ENCODE results near the gene TSSK6.
"Not testable (repeated sequence)": the region's sequence is repeated elsewhere in the genome, so short reads cannot be mapped to it uniquely, and the experiment has no call there.

Gene TSSK6

DNA sequence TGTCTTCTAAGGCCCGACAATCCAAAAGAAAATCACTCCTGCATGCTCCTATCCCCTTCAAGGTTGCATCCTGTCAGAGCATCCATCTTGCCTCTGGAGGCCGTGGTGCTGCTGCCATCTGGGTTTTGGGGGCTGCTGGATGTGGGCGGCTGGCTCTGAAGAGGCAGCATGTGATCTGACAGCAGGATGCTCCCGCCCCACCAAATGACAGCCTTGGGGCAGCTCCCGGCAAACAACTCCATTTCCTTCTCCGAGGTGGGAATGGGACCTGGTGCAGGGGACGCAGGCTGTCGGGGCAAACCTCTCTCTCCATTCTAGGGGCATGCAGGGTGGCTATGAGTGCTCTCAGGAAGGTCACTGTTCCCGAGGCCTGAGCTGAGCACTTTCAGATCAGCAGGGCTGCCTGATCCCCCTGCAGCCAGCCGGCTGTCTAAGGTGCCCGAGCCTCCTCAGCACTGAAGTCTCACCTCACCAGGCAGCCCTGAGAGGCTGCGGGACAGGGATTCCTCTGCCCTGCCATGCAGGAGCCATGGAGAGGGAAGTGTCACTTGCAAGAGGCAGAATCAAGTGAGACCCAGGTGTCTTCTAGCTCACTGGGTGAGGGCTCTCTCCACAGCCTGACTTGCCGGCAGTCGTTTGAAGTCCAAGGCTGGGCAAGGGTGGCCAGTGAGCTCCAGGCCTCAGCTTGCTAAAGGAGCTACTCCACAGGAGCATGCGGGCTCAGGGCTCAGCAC lies 28.8 kb downstream of the TSSK6 start:
- no peak for DNase-seq

DNA sequence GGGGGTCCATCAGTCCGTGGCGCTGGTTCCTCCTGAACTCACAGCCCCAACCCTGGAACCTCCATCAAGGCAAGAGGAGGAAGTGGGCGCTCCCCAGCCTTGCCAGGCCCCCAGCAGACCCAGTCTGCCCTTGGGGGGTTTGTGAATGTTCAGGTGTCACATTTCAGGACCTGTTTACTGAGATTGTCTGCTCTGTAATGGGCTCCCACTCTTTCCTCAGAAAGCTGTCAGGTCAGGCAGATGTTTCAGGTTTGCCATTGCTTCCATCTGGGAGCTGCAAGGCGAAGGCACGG lies 29.4 kb downstream of the TSSK6 start:
- no peak for DNase-seq

DNA sequence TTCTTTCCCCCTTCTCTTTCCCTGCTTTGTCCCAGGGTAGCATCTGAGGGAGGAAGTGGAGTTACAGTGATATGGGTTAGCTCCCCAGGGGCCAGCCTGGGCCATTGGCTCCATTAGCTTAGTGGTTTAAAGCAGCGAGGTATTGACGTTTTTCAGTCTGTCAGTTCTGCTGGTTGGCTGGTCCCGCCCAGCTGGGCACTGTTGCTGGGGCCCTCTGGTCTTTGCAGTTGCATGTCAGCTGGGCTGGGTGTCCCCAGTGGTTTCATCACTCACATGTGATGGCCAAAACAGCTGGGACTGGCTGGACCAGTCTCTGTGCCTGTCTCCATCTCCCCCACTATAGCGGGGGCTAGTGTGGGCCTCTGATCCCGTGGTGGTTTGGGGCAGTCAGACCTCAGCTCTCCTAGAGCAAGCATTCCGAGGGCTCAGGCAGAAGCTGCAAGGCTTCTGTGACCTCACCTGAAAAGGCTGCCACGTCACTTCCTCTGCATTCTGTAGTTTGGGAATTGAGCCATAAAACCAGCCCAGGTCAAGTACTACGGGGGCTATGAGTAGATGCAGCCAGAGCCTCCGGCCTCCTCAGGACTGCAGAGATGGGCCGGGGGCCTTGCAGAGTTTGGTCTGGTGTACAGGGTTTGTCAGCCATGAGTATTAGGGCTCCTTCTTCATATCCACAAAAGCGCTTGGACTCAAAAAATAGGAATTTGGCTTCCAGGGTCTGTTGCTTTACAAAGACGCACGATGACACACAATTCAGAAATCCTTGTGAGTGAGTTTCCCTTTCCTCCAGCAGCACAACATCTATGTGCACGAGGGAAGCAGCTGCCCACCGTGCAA lies 30.0 kb downstream of the TSSK6 start:
- DNase-seq: no peak

DNA sequence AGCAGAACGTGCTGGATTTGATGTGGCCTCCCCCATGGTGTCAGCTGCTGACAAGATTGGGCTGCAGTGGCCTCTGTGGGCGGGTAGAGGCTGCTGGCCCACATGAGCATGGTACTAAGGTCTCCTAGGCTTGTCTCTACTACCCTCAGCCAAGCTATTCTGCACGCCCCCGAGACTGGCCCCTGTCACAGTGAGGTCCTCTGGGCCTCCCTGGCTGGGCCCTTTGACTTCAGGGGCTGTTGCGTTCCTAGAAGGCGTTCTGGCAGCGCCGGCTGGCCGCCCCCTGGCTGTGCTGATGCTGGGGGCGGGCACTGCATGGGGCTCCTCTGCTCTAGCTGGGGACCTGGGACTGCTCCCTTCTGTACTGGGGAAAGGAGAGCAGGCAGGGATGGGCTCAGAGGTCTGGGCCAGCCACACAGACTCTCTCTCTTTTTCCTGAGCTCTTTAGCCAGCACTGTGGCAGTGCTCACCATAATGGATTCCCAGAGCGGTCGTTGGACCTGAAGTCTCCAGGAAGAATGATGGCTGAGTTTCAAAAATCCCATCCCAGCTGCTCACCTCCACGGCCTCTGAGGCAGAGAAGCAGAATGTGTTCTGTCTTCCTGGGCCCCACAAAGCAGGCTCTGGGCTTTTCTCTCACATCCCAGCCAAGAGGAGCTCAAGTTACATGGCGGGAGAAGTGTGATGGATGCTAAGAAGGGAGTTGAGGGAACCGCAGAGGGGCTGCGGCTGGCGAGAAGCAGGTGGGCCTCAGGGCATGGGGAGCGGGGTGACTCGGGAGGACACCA lies 32.3 kb downstream of the TSSK6 start:
- DNase-seq: no peak

DNA sequence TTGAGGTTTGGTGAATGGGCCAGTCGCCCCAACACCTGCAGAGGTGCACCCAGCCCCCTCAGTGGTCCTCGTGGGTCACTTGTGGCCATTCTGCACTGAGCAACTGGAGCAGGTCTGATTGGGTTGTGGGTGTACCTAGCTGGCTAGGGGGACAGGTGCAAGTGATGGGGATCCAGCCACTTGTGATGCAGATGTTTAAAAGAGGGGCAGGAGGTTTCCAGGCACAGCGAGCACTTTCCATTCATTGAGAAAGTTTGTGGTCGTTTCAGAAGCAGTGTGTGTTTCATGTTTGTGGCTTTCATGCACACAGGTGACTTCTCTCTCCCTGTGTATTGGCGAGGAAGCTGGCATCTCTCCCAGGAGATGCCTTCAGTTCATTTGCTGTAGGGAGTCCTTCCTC lies 34.7 kb downstream of the TSSK6 start:
- DNase-seq: no peak

DNA sequence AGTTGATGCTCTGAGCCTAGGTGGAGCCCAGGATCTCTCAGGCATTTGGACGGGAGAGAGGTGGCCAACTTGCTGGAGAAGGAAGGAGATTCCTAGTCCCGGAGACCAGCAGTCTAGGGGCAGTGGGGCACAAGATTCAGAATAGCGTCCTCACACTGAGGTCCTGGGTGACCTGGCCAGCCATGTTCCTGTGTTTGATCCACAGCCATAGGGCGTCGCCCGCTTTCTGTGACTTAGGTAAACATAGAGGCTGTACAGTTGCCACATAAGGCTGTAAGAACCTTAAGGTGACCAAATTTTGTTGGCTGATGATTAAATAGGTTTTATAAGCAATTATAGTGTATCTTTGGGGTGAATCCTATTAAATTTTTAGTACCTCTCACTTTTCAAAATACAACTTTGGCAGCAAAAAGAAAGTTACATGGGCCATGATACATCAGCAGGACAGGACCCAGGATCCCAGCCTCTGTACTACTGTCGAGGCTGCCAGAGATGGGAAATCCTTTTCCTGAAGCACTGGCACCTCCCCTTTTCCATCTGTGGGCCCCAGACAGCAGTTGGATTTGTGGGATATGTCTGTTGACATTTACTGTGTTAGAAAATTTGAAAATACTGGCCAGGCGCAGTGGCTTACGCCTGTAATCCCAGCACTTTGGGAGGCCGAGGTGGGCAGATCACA lies 37.5 kb downstream of the TSSK6 start:
- DNase-seq: no peak

DNA sequence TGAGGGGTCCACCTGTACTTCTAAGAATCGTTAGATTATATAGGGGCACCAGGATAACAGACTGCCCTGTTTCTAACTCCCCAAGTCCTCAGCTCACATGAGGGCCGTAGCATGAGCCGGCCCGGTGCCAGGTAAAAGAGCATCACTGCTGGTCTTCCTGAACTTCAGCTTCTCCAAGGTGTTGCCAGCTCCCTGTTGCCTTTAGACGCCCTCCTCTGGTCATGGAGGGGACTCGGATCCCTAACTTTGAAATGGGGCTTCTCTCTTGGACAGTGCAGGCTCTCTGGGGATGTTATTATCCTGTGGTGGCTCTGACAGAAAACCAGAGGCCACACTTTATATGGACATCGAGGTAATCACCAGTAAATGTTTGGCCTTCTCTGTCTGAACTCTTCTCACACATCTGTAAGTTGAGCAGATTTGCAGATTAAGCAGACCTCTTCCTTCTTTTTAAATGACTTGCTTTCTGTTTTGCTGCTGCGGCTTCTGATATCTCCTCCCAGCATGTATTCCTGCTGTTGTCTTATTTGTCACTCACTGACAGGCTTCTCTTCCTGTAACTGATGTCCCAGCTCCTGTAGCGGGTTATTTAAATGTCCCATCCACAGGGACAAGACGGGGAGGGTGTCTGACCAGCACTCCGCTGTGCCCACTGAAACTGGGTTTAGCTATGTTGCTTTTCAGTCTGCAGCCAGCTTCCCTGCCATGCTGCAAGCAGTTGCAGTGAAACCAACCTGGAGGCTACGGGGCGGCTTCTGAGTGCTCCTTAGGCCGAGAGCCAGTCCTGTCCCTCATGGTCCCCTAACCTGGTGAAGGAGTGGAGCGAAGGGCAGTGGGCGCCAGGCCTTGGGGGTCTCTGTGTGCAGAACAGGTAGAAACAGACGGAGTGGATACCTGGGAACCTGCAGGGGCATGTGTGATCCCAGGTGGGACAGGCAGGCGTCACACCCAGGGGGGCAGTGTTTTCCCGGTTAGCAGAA lies 39.2 kb downstream of the TSSK6 start:
- DNase-seq: no peak

GRCh38 chr19:19475015-19475765 lies 40.2 kb downstream of the TSSK6 start:
- no peak for DNase-seq

- DNase-seq: not testable (repeated sequence)
These were observed 43.2 kb downstream of the TSSK6 start for GRCh38 chr19:19472106-19472505.

- DNase-seq: no peak
These were observed 43.7 kb downstream of the TSSK6 start for GRCh38 chr19:19471682-19472081.

DNA sequence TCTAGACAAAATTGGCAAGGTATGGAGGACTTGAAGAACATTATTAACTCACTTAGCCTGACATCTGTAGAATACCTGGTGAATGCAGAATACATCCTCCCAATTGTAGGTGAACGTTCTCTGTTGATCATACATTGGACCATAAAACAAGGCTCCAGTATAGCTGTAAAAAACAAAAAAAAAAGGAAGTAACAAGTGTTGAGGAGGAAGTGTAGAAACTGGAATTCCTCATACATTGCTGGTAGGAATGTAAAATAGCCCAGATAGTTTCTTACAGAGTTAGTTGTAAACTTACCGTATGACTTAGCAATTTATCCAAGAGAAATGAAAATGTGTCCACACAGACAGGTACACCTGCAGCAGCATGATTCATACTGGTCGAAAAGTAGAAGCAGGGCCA lies 44.8 kb downstream of the TSSK6 start:
- no peak for DNase-seq

GRCh38 chr19:19468424-19469050 lies 46.8 kb downstream of the TSSK6 start:
- DNase-seq: no peak

GRCh38 chr19:19466201-19466600 lies 49.1 kb downstream of the TSSK6 start:
- no peak for DNase-seq

GRCh38 chr19:19465436-19466070 lies 49.8 kb downstream of the TSSK6 start:
- DNase-seq: no peak

DNA sequence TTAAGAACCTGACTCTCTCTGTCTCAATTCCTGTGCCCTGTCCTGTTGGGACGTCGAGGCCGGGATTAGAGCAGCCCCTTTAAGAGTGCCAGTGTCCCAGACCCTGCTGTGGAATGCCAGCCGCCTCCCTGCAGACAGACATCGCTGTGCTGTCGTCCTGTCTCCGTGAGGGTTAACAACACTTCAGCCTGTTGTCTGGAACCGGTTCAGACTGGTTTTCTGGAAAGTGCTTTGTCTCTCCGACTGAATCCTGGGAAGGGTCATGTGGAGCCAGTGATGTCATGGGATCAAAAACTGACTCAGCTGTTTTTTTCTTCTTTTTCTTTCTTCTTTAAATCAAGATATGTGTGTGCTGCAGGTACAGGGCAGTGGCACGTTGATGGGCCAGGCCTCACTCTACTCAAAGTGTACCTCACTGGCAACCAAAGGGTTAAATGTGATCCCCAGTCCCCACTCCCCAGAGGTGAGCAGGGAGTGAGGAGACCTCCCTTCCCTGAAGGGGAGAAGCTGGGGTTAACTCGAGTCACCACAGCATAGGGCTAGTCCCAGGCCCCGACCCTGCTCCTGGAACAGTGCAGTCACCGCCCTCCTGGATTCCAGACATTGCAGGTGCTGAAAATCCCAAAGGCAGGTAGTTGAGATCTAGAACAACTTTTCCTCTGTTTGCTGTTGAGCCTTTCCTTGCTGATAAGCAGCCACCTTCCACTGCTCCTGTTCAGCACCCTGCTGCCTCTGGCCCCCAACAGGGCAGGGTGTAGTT lies 50.8 kb downstream of the TSSK6 start:
- no peak for DNase-seq

Measured in activated naive CD4-positive, alpha-beta T cell treated with Interleukin-2 at 50 U/mL for 16 hours (primary cell).